SKM-1 treated with dmso at 0.1 percent for 144 hours (cell line): Measurements from ENCODE around the gene LGR6.
"Not testable (repeated sequence)": the region's sequence is repeated elsewhere in the genome, so short reads cannot be mapped to it uniquely, and the experiment has no call there.

Source experiments
- DNase-seq: peaks from one replicate; lab custom pipeline; 2025; ENCODE audit not compliant: unreplicated experiment; lab: John Stamatoyannopoulos, UW

The LGR6 gene

DNA sequence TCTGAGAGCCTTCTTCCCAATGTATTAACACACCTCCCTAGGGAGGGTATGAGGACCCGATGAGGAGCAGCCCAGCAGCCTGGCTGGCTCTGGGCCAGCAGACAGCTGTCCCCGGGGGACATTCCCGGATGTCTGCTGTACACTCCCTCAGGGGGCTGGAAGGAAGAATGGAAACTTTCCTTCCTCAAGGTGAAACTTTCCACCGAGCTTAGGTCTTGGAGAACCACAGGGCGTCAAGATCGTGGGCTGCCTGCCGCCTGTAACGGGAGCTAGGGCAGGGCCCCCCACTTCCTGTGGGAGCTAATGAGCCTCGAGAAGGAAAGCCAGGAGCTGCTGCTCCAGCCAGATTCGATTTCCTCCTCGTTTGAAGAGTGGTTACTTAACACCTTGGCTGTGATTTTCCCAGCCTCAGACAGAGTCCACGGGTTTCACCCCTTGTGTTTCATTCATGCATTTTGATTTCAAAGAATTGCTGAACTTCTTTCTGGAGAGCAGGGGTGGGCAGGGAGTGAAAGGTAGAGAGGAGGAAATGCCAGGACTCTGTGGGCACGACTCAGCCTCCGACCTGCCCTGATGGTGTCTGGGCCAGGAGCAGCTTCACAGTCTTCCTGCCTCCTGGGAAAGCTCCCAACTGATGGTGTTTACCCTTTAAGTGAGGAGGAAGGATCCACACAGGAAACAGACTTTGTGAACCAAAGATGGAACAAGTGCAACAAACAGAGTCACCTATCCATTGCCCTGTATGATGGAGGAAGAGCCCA, 118.5 kb downstream of the LGR6 start:
- no peak for DNase-seq

DNA sequence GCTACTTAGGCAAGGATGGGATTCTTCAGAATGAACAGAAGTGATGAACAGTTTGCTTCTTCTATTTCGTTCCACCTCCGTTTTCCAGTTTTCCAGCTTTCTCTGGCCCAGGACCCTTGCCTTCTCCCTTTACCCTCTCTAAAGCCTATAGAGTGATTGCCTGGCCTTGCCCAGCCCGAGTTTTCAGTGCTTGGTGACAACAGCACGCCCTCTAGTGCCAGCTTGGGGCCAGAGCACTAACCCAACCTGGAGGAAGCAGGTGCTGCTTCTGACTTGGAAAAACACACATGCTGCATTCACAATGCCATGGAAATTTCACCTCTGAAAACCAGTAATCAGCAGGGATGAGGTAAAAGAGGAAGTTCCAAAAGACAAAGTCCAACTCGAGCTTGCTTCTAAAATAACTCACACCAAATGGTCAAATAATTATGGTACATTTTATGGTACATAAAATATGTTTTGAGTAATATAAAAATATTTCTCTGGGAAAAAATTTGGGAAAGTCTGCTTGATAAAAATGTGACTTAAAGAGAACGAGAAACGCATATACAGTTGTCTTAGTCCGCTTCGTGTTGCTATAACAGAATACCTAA, 122.1 kb downstream of the LGR6 start:
- peak; percentile 53 for DNase-seq

DNA sequence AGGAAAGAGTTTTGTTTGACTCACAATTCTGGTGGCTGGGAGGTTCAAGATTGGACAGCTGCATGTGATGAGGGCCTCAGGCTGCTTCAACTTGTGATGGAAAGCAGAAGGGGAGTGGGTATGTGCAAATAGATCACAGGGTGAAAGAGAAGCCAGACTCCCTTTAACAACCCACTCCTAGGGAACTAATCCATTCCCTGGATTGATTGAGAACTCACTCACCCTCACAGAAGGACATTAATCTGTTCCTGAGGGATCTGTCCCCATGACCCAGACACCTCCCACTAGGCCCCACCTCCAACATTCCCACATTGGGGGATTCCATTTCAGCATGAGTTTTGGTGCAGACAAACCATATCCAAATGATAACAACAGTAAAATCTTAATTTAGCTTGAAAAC, 122.6 kb downstream of the LGR6 start:
- no peak for DNase-seq

DNA sequence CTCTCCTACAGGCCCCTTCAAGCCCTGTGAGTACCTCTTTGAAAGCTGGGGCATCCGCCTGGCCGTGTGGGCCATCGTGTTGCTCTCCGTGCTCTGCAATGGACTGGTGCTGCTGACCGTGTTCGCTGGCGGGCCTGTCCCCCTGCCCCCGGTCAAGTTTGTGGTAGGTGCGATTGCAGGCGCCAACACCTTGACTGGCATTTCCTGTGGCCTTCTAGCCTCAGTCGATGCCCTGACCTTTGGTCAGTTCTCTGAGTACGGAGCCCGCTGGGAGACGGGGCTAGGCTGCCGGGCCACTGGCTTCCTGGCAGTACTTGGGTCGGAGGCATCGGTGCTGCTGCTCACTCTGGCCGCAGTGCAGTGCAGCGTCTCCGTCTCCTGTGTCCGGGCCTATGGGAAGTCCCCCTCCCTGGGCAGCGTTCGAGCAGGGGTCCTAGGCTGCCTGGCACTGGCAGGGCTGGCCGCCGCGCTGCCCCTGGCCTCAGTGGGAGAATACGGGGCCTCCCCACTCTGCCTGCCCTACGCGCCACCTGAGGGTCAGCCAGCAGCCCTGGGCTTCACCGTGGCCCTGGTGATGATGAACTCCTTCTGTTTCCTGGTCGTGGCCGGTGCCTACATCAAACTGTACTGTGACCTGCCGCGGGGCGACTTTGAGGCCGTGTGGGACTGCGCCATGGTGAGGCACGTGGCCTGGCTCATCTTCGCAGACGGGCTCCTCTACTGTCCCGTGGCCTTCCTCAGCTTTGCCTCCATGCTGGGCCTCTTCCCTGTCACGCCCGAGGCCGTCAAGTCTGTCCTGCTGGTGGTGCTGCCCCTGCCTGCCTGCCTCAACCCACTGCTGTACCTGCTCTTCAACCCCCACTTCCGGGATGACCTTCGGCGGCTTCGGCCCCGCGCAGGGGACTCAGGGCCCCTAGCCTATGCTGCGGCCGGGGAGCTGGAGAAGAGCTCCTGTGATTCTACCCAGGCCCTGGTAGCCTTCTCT, 124.6 kb downstream of the LGR6 start:
- no peak for DNase-seq

DNA sequence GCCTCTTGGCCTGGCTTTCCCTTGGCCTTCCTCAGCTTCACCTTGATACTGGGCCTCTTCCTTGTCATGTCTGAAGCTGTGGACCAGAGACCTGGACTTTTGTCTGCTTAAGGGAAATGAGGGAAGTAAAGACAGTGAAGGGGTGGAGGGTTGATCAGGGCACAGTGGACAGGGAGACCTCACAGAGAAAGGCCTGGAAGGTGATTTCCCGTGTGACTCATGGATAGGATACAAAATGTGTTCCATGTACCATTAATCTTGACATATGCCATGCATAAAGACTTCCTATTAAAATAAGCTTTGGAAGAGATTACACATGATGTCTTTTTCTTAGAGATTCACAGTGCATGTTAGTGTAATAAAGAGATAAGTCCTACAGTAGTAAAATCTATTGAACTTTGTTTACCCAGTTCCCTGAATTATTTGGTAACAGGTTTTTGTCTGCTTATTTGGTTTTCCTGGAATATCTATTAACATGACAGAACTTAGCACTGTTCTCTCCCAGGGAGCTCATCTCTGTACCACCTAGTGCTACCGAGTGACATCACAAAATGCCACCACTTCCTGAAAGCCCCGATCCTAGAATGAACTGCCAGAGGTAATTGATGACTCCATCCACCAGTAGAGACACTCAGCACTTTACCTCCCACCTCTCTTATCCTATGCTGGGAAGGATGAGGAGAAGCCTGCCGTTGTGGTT, 125.9 kb downstream of the LGR6 start:
- DNase-seq = no peak

DNA sequence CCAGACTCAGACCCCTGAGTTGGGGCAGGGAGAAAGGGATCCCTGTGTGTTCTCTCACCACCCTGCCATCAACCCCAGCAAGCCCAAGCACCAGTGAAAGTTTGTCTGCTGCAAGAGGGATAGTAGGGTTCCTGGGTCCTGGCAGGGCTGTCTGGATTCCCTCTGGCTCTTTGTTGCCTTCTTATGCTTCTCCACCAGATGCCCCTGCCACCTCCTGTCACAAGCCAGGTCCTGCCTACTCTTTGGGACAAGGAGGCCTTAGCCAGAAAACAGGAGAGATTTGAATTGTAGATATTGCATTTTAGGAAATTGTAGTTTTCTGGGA, 126.4 kb downstream of the LGR6 start:
- no peak for DNase-seq

DNA sequence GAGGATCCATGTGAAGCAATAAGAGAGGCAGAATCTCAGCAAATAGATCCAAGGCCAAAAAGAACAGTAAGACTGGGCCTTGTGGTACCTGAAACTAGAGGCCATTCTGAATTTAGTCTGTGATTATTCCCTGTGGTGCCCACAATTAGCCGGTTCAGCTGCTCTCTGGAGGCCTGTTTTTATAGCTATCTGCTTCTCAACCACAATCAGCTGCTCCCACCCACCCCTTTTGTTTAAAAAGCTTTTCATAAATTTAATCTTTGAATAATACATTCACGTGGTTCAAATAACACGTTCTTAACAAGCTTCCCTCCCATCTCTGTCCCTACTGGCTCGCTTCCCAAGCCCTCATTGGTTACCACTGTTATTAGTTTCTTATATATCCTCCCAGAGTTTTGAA, 130.1 kb downstream of the LGR6 start:
- no peak for DNase-seq

DNA sequence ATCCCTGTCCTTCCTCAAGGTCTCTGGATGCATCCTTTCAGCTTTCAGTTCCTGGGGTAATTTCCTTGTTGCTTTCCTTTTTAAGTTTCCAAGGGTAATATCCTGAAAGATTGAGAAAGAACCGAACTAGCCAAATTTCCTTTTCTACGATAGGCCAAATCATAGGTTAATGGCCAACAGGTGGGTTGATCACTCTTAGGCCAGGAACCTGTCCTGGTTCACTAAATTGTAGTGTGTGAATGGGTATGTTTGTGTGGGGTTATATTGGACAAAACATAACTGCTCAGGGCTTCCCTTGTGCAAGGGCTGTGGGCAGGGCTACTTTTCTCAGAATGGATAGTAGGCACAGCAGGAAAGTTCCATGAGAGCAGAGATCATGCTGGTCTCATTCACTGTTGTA, 131.0 kb downstream of the LGR6 start:
- DNase-seq = no peak

DNA sequence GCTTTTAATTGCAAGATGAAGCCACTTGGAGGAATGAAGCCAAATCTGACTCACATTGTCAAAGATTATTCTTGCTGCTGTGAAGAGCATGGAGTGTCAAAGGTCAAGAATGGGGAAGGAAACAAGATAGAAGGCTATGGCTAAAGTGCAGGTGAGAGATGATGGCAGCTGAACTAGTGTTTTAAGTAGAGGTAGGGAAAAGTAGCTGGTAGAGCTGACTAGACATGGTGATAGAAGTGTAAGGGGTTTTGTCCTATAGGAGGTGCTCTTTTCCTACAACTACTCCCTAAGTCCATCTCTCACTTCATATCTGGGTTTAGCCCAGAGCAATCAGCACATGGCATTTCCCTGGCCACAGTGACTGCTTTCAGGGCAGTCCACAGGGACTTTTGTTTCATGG, 136.3 kb downstream of the LGR6 start:
- no peak for DNase-seq

DNA sequence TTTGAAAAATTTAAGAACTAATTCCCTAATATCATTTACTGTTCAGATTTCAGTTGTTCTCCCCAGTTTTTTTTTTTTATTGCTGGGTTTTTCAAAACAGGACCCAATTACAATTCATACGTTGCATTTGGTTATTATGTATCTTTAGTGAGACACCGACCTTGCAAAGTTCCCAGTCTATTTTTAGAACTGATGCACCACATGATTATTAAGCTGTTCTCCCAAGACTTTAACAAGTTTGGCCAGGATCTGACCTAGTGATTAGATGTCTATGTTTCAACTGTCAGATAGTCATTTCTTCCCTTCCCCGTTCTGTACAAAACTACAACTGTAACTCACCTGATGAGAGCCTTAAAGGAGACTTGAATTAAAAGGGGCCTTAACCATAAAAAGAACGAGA, 140.3 kb downstream of the LGR6 start:
- DNase-seq = no peak

DNA sequence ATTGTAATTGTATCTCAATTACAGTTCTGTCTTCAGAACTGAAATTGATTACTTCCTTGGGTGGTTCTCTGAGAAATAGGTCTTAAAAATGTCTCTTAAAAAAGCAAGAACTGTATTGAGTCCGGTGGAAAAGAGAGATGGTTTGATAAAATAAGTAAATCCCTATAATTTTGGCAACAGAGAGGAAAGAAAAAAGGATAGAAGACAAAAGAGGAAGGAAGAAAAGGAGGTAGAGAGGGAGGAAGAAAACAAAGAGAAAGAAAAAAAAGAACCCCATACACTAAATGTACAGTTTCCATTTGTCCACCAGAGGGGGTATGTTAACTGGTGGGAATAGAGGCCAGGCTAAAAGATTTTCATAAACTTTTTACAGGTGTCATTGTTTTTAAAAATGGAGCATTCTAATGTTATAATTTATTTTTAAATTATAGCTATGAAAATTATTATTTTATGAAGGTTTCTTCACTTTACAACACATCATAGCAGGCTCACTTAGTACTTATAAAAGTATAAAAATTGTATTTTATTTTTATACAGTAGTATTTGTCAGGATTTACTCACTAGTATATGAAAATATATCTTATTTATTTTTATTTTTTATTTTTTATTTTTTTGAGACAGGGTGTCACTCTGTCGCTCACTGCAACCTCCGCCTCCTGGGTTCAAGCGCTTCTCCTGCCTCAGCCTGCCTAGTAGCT, 150.2 kb downstream of the LGR6 start:
- peak; percentile 77 for DNase-seq

DNA sequence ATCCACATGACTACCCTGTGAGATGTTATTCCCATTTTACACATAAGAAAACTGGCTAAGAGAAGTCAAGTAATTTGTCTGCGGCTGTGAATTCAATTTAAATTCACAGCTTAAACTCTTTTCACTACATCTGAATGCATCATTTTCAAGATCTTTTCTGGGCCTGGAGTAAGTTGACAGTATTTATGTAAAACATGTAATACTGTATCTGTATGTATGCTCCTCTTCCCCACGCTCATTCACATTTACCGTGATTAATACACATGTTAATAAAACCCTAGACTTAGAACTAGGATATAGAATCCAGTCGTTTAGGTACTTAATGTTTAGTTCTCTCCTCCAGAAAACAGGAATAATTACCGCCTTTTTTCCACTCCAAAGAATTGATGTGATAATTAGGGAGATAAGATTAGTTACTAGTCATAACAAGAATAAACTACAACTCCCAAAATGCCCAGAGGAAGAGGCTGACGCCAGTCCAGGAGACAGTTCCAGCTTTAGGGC, 154.5 kb downstream of the LGR6 start:
- no peak for DNase-seq

DNA sequence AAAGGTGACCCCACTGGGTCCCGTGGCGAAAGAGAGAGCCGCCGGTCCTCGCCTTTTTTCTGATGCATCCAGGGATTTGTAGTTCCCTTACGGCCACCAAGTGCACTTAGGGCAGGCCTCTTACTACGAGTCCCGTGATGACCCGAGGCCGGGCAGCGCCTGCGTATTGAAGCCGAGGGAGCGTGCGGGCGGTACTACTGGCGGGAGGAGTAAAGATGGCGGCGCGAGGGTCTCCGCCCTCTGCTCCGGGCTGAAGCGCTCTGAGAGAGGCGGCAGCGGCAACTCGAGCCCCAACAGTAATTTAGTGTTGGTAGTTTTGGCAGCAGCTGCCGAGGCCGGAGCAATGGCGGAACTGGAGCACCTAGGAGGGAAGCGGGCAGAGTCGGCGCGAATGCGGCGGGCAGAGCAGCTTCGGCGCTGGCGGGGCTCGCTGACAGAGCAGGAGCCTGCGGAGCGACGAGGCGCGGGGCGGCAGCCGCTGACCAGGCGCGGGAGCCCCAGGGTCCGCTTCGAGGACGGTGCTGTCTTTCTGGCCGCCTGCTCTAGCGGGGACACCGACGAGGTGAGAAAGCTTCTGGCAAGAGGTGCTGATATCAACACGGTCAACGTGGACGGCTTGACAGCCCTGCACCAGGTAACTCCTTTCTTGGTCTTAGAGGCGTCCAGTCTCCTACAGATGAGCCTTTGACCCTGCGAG, 155.1 kb downstream of the LGR6 start, which contains the start of gene PPP1R12B:
PPP1R12B (plus strand) TSS at position 191 of the 697 bp plus-strand sequence; CDS start at position 344, 153 bp downstream.
- peak; percentile 100 for DNase-seq

DNA sequence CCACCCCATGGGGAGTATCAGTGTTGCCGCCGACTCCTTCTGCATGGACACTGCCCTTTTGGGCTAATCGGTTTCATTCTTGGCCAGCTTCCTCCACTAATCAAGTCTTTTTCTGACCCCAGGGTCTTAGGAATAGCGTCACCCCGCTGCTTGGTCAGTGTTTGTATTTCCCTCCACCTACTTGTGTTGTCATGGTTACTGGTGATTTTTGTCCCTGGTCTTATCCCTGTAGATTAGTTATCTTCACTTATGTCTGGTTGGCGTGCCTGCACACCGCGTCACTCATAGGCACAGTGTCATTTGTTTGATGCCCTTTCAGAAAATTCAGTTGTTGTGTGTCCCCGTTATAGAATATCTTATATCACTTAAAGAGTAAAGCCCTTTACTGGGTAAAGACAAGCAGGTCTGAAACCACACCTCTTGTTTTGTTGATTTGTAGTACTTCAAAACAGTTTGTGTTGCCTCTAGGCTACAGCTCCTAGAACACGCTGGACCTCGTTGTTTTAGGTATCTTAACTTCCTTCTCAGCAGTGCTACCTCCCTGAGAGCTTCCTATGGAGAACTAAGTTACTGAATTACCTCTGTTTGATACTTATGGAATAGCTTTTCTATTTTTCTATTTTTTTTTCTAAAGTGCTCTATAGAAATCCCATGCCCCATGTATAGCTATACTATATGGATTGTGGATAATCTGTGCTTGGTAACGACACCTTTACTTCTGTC, 155.8 kb downstream of the LGR6 start:
- DNase-seq = peak; percentile 39

DNA sequence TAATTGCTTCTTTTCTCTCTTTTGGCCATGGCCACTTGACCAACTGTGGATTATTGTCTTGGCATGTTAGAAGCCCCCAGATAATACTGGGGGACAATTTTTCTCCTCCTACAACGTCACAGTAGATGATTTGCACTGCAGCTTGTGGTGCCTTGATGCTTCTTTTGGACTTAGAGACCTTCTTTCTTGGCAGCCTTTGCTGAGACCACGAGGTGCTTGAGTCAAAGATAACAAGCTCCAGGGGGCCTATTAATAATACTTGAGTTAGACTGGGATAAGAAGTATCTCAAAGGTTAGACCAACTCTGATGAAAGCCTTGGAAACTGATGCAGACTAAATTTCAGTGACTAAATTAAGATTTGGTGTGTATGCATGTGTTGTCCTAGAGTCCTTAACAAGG, 158.1 kb downstream of the LGR6 start:
- DNase-seq = no peak

DNA sequence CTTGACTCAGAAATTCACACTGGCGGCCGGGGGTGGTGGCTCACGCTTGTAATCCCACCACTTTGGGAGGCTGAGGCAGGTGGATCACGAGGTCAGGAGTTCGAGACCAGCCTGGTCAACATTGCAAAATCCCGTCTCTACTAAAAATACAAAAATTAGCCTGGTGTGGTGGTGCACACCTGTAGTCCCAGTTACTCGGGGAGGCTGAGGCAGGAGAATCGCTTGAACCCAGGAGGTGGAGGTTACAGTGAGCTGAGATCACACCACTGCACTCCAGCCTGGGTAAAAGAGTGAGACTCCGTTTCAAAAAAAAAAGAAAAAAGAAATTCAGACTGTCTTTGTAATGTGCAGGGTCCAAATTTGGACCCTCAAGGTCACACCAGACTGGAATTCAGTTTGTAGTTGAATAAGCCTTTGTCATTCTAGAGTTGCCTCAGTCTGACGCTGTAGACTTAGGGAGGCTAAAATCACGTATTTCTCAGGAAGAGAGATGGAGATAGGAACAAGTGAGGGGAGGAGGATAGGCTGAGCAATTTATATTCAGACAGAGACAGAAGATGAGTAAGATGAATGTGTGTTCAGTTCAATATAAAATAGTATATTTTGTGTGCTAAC, 159.1 kb downstream of the LGR6 start:
- DNase-seq = not testable (repeated sequence)

DNA sequence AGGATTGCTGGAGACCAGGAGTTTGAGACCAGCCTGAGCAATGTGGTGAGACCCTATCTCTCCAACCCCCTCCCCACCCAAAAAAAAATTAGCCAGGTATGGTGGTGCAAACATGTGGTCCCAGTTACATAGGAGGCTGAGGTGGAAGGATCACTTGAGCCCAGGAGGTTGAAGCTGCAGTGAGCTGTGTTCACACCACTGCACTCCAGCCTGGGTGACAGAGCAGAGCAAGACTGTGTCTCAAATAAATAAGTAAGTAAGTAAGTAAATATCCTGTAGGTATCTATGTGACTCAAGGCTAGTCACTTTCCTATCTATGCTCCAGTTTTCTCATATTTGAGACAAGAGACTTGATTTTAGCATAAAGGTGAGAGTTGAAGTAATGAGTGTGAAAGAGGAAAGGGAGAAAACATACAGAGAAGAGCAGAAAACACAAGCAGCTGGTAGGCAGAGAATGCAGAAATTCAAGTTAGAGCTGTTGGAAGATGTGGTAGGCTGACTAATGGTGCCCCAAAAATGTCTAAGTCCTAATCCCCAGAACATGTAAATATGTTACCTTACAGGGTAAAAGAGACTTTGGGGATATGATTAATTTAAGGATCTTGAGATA, 162.4 kb downstream of the LGR6 start:
- DNase-seq = no peak

DNA sequence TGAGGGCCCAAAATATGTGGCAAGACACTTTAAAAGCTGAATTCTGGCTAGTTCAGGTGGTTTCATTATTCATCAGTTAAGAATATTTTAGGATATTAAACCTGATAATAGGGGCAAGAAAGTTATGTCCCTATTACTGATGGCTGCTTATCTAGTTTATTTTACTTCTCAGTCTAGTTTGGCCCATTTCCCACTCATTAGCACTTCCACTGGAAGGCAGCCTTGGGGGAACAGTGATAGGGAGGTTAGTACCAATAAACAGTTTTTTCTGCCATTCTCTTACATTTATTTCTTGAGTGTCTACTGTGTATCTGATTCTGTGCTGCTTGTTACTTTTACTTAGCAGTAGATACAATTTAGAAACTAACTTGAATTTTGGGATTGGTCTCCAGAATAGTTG, 163.9 kb downstream of the LGR6 start:
- no peak for DNase-seq
